HCT116 (cell line): ENCODE measurements around the gene CALN1. TPM values are rescaled to one million over a fixed set of nuclear protein-coding genes. Genes with fewer than 3 reads are reported as not detected.

Experiments
- ATAC-seq: fragments of 200-7000 bp; cut with Tn5 transposase; 2 replicates; pipeline ENCODE4 v1.9.1; 2020; ENCODE audit warnings: mild to moderate bottlenecking, moderate library complexity
- BruUV-seq: library from RNA; stranded (reverse); fragments of 400-500 nt; replicated peaks from 2 replicates; lab custom pipeline; 2021; lab: Mats Ljungman, UMichigan
- CTCF ChIA-PET: fragments of 300-600 bp; sonication (Branson Sonifier 250); formaldehyde crosslinking; loops from one replicate; lab custom pipeline; 2021; ENCODE audit warnings: antibody characterized with exemption; lab: Charles Lee
- POLR2A ChIA-PET: fragments of 300-600, 350-600 bp; sonication (Branson Sonifier 250); formaldehyde crosslinking; loops from one replicate; lab custom pipeline; 2021; ENCODE audit warnings: antibody characterized with exemption; lab: Charles Lee
- RAD21 ChIA-PET, 2 experiments: fragments of 300-600 bp; sonication (Branson Sonifier 250); formaldehyde crosslinking; loops; one replicate each; lab custom pipeline; 2023; ENCODE audit warnings: low total read pairs in 2 of 2; ENCODE audit not compliant: uncharacterized antibody in 2 of 2, unreplicated experiment in 2 of 2, low non-redundant PET in 1 of 2; lab: Charles Lee
- DNase-seq: peaks from one replicate; pipeline ENCODE4 v3.0.0-alpha.2; 2010; ENCODE audit warnings: low read depth, low spot score
- H2AFZ ChIP-seq: fragments of 200-600 bp; shearing (Covaris generic), sonication (generic); 2 replicates; pipeline ENCODE4 v1.6.1; 2017; ENCODE audit warnings: low read depth, mixed run types, mixed read lengths, antibody characterized with exemption, low read length; ENCODE audit not compliant: poor library complexity, severe bottlenecking
- H3K27ac ChIP-seq: 2 replicates; pipeline ENCODE4 v1.5.1; 2012; ENCODE audit warnings: low read depth, low read length
- H3K27me3 ChIP-seq: fragments of 200-600 bp; sonication (generic); 2 replicates; pipeline ENCODE4 v1.6.1; 2016; ENCODE audit warnings: mixed run types, low read length, mixed read lengths; ENCODE audit not compliant: insufficient read depth
- H3K36me3 ChIP-seq, 2 experiments: fragments of 200-500 bp in 1 of 2; fragments of 200-600 bp in 1 of 2; sonication (Bioruptor generic) in 1 of 2; sonication (generic) in 1 of 2; 2 replicates each; pipeline versions ENCODE4 v1.5.1 to v1.6.1; 2014 to 2016; ENCODE audit warnings: low read length in 2 of 2, inconsistent platforms in 1 of 2, mixed read lengths in 1 of 2, mixed run types in 1 of 2; ENCODE audit not compliant: insufficient read depth in 2 of 2, control insufficient read depth in 1 of 2
- H3K4me1 ChIP-seq, 2 experiments: fragments of 200-600 bp in 1 of 2; sonication (generic) in 1 of 2; 2 replicates each; pipeline versions ENCODE4 v1.5.1 to v1.6.1; 2012 to 2017; ENCODE audit warnings: low read length in 2 of 2, inconsistent platforms in 1 of 2, mild to moderate bottlenecking in 1 of 2, mixed read lengths in 1 of 2, mixed run types in 1 of 2, moderate library complexity in 1 of 2; ENCODE audit not compliant: insufficient read depth in 2 of 2, control insufficient read depth in 1 of 2
- H3K4me2 ChIP-seq: fragments of 200-600 bp; sonication (generic); 2 replicates; pipeline ENCODE4 v1.6.1; 2017; ENCODE audit warnings: mixed run types, low read length, mixed read lengths
- H3K4me3 ChIP-seq, 2 experiments: fragments of 200-600 bp in 1 of 2; sonication (generic) in 1 of 2; replicated peaks in 1 of 2; 2 replicates each; pipeline ENCODE4 v1.5.1; 2011 to 2016; ENCODE audit warnings: low read length in 2 of 2, control low read depth in 1 of 2, low read depth in 1 of 2, mild to moderate bottlenecking in 1 of 2, mixed read lengths in 1 of 2, mixed run types in 1 of 2
- H3K79me2 ChIP-seq: fragments of 200-600 bp; sonication (generic); 2 replicates; pipeline ENCODE4 v1.6.1; 2017; ENCODE audit warnings: mild to moderate bottlenecking, mixed run types, low read length, moderate library complexity, mixed read lengths; ENCODE audit not compliant: insufficient read depth
- H3K9ac ChIP-seq: fragments of 200-600 bp; sonication (generic); 2 replicates; pipeline ENCODE4 v1.6.1; 2016; ENCODE audit warnings: low read length, mixed read lengths
- H3K9me2 ChIP-seq: fragments of 200-600 bp; sonication (generic), shearing (Covaris generic); 2 replicates; pipeline ENCODE4 v1.6.1; 2017; ENCODE audit warnings: mixed run types, mild to moderate bottlenecking, moderate library complexity; ENCODE audit not compliant: insufficient read depth
- H3K9me3 ChIP-seq, 2 experiments: fragments of 200-500 bp in 1 of 2; fragments of 200-600 bp in 1 of 2; sonication (Bioruptor generic) in 1 of 2; sonication (generic) in 1 of 2; 2 replicates each; pipeline ENCODE4 v1.6.1; 2014 to 2017; ENCODE audit warnings: low read length in 2 of 2, mixed read lengths in 2 of 2, inconsistent platforms in 1 of 2, low read depth in 1 of 2, mild to moderate bottlenecking in 1 of 2, mixed run types in 1 of 2, moderate library complexity in 1 of 2; ENCODE audit not compliant: control insufficient read depth in 1 of 2, insufficient read depth in 1 of 2
- H4K20me1 ChIP-seq: fragments of 200-600 bp; sonication (generic), shearing (Covaris generic); 2 replicates; pipeline ENCODE4 v1.6.1; 2017; ENCODE audit warnings: mixed run types, mild to moderate bottlenecking, moderate library complexity; ENCODE audit not compliant: insufficient read depth
- CEBPB ChIP-seq: IDR thresholded peaks from 2 replicates; pipeline ENCODE4 v1.6.1; 2012; ENCODE audit warnings: low read depth
- SIN3A ChIP-seq: IDR thresholded peaks from 2 replicates; pipeline ENCODE4 v1.6.1; 2012; ENCODE audit warnings: low read depth
- ZNF274 ChIP-seq: fragments of 200-500 bp; sonication (Bioruptor generic); IDR thresholded peaks from 2 replicates; pipeline ENCODE4 v1.6.1; 2014; ENCODE audit warnings: mild to moderate bottlenecking, low read depth, low read length, inconsistent platforms
- intact Hi-C: fragments of 100-400 bp; cut with micrococcal nuclease; formaldehyde crosslinking; loops from 2 replicates; pipeline ENCODE4 v1.10.0; 2022
- total RNA-seq: library from RNA; stranded (reverse); gene quantifications from one replicate; pipeline ENCODE4 v1.2.1, GENCODE V29; 2021; ENCODE audit not compliant: unreplicated experiment
- TF ChIP-seq, protein P1 (sequence below), 3 experiments: fragments of 200-600 bp in 1 of 3; sonication (generic) in 1 of 3; IDR thresholded peaks in 2 of 3; conservative IDR thresholded peaks in 1 of 3; 2 replicates each; pipeline ENCODE4 v1.5.1; 2012 to 2017; ENCODE audit warnings: low read depth in 2 of 3, low read length in 2 of 3, antibody characterized with exemption in 1 of 3, borderline replicate concordance in 1 of 3, control low read depth in 1 of 3, mild to moderate bottlenecking in 1 of 3, mixed read lengths in 1 of 3, mixed run types in 1 of 3, moderate library complexity in 1 of 3; ENCODE audit not compliant: insufficient read depth in 1 of 3

The CALN1 gene
- total RNA-seq, 1 experiment from 2014 or later: 0.17 TPM

DNA sequence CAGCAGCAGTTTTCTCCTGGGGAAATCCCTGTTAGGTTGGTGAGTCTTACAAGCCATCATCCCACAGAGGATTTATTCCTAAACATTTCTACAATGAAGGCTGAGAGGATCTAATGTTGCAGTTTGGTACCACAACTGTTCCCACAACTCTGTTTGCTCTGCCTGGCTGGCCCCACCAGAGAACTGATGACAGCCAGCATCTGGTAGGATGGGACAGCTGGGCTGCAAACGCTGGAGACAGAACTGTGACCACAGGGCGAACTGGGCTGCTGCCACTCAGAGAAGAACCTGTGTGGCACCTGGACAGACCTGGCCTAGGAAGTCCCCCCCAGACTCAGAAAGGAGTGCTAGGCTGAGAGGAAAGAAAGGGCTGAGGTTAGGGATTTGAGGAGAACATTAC, 94.8 kb downstream of the CALN1 start:
- no peak for DNase-seq
- Histone ChIP-seq H3K4me1 (no peaks in the 10 kb centered on the region), H3K4me2 (no peak overlapping the region), H3K9me2 (no peaks in the 10 kb centered on the region), H3K36me3 (no peaks in the 10 kb centered on the region), H2AFZ (no peak overlapping the region), H4K20me1 (no peaks in the 10 kb centered on the region), H3K27me3 (peaks cover 17% of the 10 kb centered on the region; the same call in 1 of the 2 replicates), H3K27ac (no peak overlapping the region), H3K9ac (no peak overlapping the region), H3K79me2 (no peaks in the 10 kb centered on the region), H3K9me3 (no peaks in the 10 kb centered on the region), H3K4me3 (no peak overlapping the region)
- intact Hi-C loops: no loop called here
- RAD21 ChIA-PET: no interaction called here
- TF ChIP-seq SIN3A (no peak), ZNF274 (no peak)
- TF ChIP-seq, protein P1, sequence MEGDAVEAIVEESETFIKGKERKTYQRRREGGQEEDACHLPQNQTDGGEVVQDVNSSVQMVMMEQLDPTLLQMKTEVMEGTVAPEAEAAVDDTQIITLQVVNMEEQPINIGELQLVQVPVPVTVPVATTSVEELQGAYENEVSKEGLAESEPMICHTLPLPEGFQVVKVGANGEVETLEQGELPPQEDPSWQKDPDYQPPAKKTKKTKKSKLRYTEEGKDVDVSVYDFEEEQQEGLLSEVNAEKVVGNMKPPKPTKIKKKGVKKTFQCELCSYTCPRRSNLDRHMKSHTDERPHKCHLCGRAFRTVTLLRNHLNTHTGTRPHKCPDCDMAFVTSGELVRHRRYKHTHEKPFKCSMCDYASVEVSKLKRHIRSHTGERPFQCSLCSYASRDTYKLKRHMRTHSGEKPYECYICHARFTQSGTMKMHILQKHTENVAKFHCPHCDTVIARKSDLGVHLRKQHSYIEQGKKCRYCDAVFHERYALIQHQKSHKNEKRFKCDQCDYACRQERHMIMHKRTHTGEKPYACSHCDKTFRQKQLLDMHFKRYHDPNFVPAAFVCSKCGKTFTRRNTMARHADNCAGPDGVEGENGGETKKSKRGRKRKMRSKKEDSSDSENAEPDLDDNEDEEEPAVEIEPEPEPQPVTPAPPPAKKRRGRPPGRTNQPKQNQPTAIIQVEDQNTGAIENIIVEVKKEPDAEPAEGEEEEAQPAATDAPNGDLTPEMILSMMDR (IDR thresholded peaks at IDR 0.05 in 2 of 3, conservative IDR thresholded peaks at IDR 0.05 in 1 of 3; ENCODE audit: borderline replicate concordance in 1 of 3, insufficient read depth in 1 of 3, low read depth in 2 of 3, low read length in 2 of 3): no peak
- ATAC-seq: no peak
- CTCF ChIA-PET: no interaction called here
- BruUV-seq: no TSS peak
- POLR2A ChIA-PET: no interaction called here

DNA sequence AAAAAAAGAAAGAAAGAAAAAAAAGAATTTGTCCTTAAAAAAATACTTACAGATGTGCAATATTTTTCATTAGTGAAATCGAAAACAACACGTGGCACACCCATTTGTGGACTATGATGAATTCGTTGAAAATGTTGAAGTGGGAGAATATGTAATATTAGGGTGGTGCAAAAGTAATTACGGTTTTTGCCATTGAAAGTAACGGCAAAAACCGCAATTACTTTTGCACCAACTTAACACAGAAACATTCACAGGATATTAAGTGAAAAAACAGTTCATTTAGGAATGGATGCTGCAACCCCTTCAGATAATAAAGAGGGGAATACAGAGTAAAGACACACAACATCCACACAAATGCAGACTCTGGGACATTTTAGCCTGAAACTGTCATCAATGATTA, 96.0 kb downstream of the CALN1 start:
- H2AFZ ChIP-seq: no peak overlapping the region
- DNase-seq (no peak), ATAC-seq (no peak)
- H3K4me1 ChIP-seq: no peaks in the 10 kb centered on the region
- ChIA-PET POLR2A (no interaction called here), RAD21 (no interaction called here), CTCF (no interaction called here)
- H3K9me3 ChIP-seq: no peaks in the 10 kb centered on the region
- H3K4me2 ChIP-seq: no peak overlapping the region
- intact Hi-C loops: no loop called here
- H4K20me1 ChIP-seq: no peaks in the 10 kb centered on the region
- no peak overlapping the region for H3K4me3 ChIP-seq
- TF ChIP-seq, protein P1 (IDR thresholded peaks at IDR 0.05 in 2 of 3, conservative IDR thresholded peaks at IDR 0.05 in 1 of 3; ENCODE audit: borderline replicate concordance in 1 of 3, insufficient read depth in 1 of 3, low read depth in 2 of 3, low read length in 2 of 3): no peak
- no peak for TF ChIP-seq CEBPB
- peaks cover 15% of the 10 kb centered on the region; the same call in 1 of the 2 replicates for H3K27me3 ChIP-seq
- no TSS peak for BruUV-seq
- H3K27ac ChIP-seq: no peak overlapping the region
- H3K9me2 ChIP-seq: no peaks in the 10 kb centered on the region
- H3K79me2 ChIP-seq: no peaks in the 10 kb centered on the region
- H3K9ac ChIP-seq: no peak overlapping the region
- no peaks in the 10 kb centered on the region for H3K36me3 ChIP-seq
